ENCODE data around the gene MIB2.
A peak's percentile ranks its signal among the peaks of the same experiment; 100 is the strongest.

The MIB2 gene

GRCh38 chr1:1598720-1599029 lies 16.6 kb upstream of the MIB2 start:
- no peak for DNase-seq

GRCh38 chr1:1599030-1599934 lies 16.0 kb upstream of the MIB2 start:
- DNase-seq = peak; percentile 73

GRCh38 chr1:1599935-1600860 lies 15.1 kb upstream of the MIB2 start, which contains the start of gene FNDC10:
Gene FNDC10 (minus strand): TSS chr1:1600135. CDS start chr1:1600015, 120 bp downstream.
- no peak for DNase-seq

- no peak for DNase-seq
Observed at GRCh38 chr1:1600861-1601563, 14.3 kb upstream of the MIB2 start.

- no peak for DNase-seq
Observed at GRCh38 chr1:1601564-1602303, 13.6 kb upstream of the MIB2 start.

GRCh38 chr1:1602304-1602967 lies 12.9 kb upstream of the MIB2 start:
- DNase-seq = no peak

GRCh38 chr1:1602968-1603506 lies 12.3 kb upstream of the MIB2 start:
- no peak for DNase-seq

- no peak for DNase-seq
Observed at GRCh38 chr1:1603671-1604373, 11.5 kb upstream of the MIB2 start.

GRCh38 chr1:1604374-1605033 lies 10.8 kb upstream of the MIB2 start:
- DNase-seq = no peak

GRCh38 chr1:1605034-1605591 lies 10.2 kb upstream of the MIB2 start:
- DNase-seq = peak; percentile 40

- DNase-seq = no peak
Observed at GRCh38 chr1:1605724-1606123, 9.6 kb upstream of the MIB2 start.

- DNase-seq = no peak
Observed at GRCh38 chr1:1606232-1606631, 9.1 kb upstream of the MIB2 start.

GRCh38 chr1:1609822-1610485 lies 5.3 kb upstream of the MIB2 start:
- DNase-seq = no peak

GRCh38 chr1:1610796-1611195 lies 4.5 kb upstream of the MIB2 start:
- no peak for DNase-seq

GRCh38 chr1:1612104-1612400 lies 3.2 kb upstream of the MIB2 start:
- DNase-seq = no peak

GRCh38 chr1:1613509-1614082 lies 1.7 kb upstream of the MIB2 start:
- no peak for DNase-seq

- peak; percentile 95 for DNase-seq
Observed at GRCh38 chr1:1614204-1614953, 921 bp upstream of the MIB2 start.

- DNase-seq = no peak
Observed at GRCh38 chr1:1614954-1615255, 395 bp upstream of the MIB2 start.

All from hematopoietic multipotent progenitor cell treated with erythropoietin and hydrocortisone succinate and interleukin-3 and kit ligand, for 4 days (in vitro differentiated cells).